Measurements from ENCODE around the gene TYW5. TPM values are rescaled to one million over a fixed set of nuclear protein-coding genes. Genes with fewer than 3 reads are reported as not detected.
"Not testable (repeated sequence)": the region's sequence is repeated elsewhere in the genome, so short reads cannot be mapped to it uniquely, and the experiment has no call there.

TYW5 gene
- total RNA-seq, 4 donors from 2014 or later, result 9.0 to 18.9 (median 11.1) TPM

GRCh38 chr2:199926806-199927205 lies 28.5 kb downstream of the TYW5 start:
- intact Hi-C loops (cut with DNase I), result no loop called here
- H3K4me3 ChIP-seq (replicated peaks in 1 of 3), result no peak overlapping the region
- no peaks in the 10 kb centered on the region for H3K27me3 ChIP-seq
- H3K9me3 ChIP-seq, result no peaks in the 10 kb centered on the region
- 81 to 83% methylated on average over 1 of the region's 1 CpG for WGBS, 2 donors
- no peaks in the 10 kb centered on the region for H3K4me1 ChIP-seq
- H3K27ac ChIP-seq, result no peak overlapping the region
- H3K36me3 ChIP-seq, result no peaks in the 10 kb centered on the region
- DNase-seq, result no peak
- no peak for TF ChIP-seq CTCF (IDR thresholded peaks at IDR 0.05)
- TF ChIP-seq POLR2A (IDR thresholded peaks at IDR 0.05), result no peak

GRCh38 chr2:199923924-199924323 lies 31.4 kb downstream of the TYW5 start:
- intact Hi-C loops (cut with DNase I), result no loop called here
- Histone ChIP-seq H3K4me1 (no peaks in the 10 kb centered on the region), H3K9me3 (no peaks in the 10 kb centered on the region), H3K4me3 (replicated peaks in 1 of 3) (no peak overlapping the region), H3K27ac (no peak overlapping the region), H3K27me3 (no peaks in the 10 kb centered on the region), H3K36me3 (no peaks in the 10 kb centered on the region)
- WGBS, 2 donors, result 82 to 83% methylated on average over 2 of the region's 2 CpGs
- TF ChIP-seq POLR2A (IDR thresholded peaks at IDR 0.05), result no peak
- no peak for TF ChIP-seq CTCF (IDR thresholded peaks at IDR 0.05)
- DNase-seq, result no peak

DNA sequence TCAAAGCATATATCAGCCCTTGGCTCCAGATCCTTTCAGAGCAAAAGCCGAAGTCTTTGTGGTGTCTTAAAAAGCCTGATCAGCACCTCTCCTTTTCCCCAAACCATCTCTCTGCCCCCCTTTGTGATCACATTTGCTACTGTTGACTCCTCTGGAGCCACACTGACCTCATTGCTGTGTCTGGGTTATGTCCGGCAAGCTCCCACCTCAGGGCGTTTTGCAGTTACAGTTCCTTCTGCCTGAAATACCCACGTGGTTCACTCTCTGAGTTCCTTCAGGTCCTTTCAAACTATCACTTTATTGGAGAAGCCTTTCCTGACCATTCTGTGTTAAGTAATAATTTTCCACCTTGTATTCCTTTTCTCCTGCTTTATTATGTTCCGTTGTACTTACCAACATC lies 32.4 kb downstream of the TYW5 start:
- no peaks in the 10 kb centered on the region for H3K27me3 ChIP-seq
- intact Hi-C loops (cut with DNase I), result no loop called here
- H3K27ac ChIP-seq, result no peak overlapping the region
- no peak for DNase-seq
- no peak overlapping the region for H3K4me3 ChIP-seq (replicated peaks in 1 of 3)
- no peaks in the 10 kb centered on the region for H3K9me3 ChIP-seq
- no peak for TF ChIP-seq CTCF (IDR thresholded peaks at IDR 0.05)
- no peak for TF ChIP-seq POLR2A (IDR thresholded peaks at IDR 0.05)
- 71 to 82% methylated on average over 5 of the region's 5 CpGs for WGBS, 2 donors
- no peaks in the 10 kb centered on the region for H3K4me1 ChIP-seq
- no peaks in the 10 kb centered on the region for H3K36me3 ChIP-seq

- Histone ChIP-seq H3K36me3 (no peaks in the 10 kb centered on the region), H3K4me3 (replicated peaks in 1 of 3) (no peak overlapping the region), H3K27me3 (no peaks in the 10 kb centered on the region), H3K27ac (no peak overlapping the region), H3K9me3 (no peaks in the 10 kb centered on the region), H3K4me1 (peaks cover 9 to 15% of the 10 kb centered on the region in 2 donors)
- WGBS, 2 donors, result 96 to 97% methylated on average over 4 of the region's 4 CpGs
- intact Hi-C loops (cut with DNase I), result no loop called here
- no peak for DNase-seq
- TF ChIP-seq CTCF (IDR thresholded peaks at IDR 0.05), result no peak
- no peak for TF ChIP-seq POLR2A (IDR thresholded peaks at IDR 0.05)
These were observed 38.3 kb downstream of the TYW5 start for GRCh38 chr2:199916980-199917379.

- TF ChIP-seq CTCF (IDR thresholded peaks at IDR 0.05), result no peak
- TF ChIP-seq POLR2A (IDR thresholded peaks at IDR 0.05), result no peak
- 76 to 80% methylated on average over 2 of the region's 2 CpGs for WGBS, 2 donors
- intact Hi-C loops (cut with DNase I), result no loop called here
- no peak for DNase-seq
- H3K4me1 ChIP-seq, result peaks cover 14 to 15% of the 10 kb centered on the region in 2 donors
- H3K9me3 ChIP-seq, result no peaks in the 10 kb centered on the region
- H3K27me3 ChIP-seq, result no peaks in the 10 kb centered on the region
- H3K4me3 ChIP-seq (replicated peaks in 1 of 3), result no peak overlapping the region
- no peaks in the 10 kb centered on the region for H3K36me3 ChIP-seq
- H3K27ac ChIP-seq, result no peak overlapping the region
These were observed 40.8 kb downstream of the TYW5 start for GRCh38 chr2:199914372-199914958.

DNA sequence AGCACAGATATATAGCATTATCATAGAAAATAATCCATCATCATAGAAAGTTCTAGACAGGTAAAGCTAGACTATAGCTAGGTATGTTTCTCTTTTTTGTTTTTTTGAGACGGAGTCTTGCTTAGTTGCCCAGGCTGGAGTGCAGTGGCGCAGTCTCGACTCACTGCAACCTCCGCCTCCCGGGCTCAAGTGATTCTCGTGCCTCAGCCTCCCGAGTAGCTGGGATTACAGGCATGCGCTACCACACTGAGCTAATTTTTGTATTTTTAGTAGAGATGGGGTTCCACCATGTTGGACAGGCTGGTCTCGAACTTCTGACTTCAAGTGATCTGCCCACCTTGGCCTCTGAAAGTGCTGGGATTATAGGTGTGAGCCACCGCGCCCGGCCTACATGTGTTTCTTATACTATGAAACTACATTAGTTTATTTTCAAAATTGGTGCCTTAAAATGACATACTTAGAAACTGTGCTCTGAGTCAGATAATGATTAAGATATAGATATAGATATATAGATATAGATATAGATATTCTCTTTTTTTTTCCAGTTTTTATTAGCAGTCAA lies 42.7 kb downstream of the TYW5 start:
- H3K27ac ChIP-seq; H3K9me3 ChIP-seq; H3K27me3 ChIP-seq; intact Hi-C loops (cut with DNase I); H3K4me3 ChIP-seq (replicated peaks in 1 of 3); DNase-seq; H3K36me3 ChIP-seq: not testable (repeated sequence)
- H3K4me1 ChIP-seq, result peaks cover 14 to 15% of the 10 kb centered on the region in 2 donors
- WGBS, 2 donors, result 89 to 93% methylated on average over 12 of the region's 12 CpGs
